Stomach (tissue), 4 donors: ENCODE results near the gene CCR3.

Experiments used
- EP300 ChIP-seq: sonication (generic); formaldehyde crosslinking; IDR thresholded peaks from one replicate; pipeline ENCODE4 v1.6.1; 2017; ENCODE audit warnings: antibody characterized with exemption
- POLR2A ChIP-seq, 4 donors: fragments of 450-650 bp; IDR thresholded peaks; one replicate each; pipeline ENCODE4 v1.6.1; 2016; ENCODE audit warnings: antibody characterized with exemption in 4 of 4, control low read depth in 2 of 4, mild to moderate bottlenecking in 1 of 4, moderate library complexity in 1 of 4
- POLR2AphosphoS5 ChIP-seq, 3 donors: sonication (generic); formaldehyde crosslinking; IDR thresholded peaks; one replicate each; pipeline ENCODE4 v1.6.1; 2016; ENCODE audit warnings: antibody characterized with exemption in 3 of 3
- TF ChIP-seq, protein P1 (sequence below), 7 experiments: fragments of 450-650 bp in 4 of 7; fragments of 200-600 bp in 3 of 7; sonication (generic) in 3 of 7; IDR thresholded peaks; one replicate each; pipeline ENCODE4 v1.5.1; 2016 to 2019; ENCODE audit warnings: antibody characterized with exemption in 7 of 7, control low read depth in 2 of 7, mild to moderate bottlenecking in 1 of 7

DNA sequence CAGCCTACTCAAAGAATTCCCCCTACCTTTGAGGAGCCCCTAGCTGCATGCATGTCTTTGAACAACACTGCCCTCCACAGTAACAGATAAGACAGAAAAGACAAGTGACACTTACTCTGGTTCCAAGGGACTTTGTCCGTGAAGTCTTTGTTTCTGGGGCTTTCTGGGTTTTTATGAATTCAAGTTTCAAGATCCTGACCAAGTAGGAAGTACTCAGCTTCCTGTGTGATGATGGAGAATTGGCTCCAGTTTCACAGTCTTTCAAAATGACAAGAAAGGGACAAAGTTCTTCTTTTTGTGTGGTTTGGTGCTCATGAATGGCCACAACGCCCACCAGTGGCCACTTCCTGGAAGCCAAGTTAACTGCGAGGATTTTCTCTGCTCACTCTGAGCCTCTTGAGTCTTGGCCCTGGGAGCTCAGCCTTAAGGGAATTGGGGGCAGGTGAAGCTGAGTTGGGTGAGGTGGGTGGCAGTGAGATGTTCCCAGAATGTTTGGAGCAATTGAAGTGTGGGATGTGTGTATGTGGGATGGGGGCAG is 34.0 kb upstream of the CCR3 start, which contains the start of gene CCR1:
- TF ChIP-seq, protein P1, sequence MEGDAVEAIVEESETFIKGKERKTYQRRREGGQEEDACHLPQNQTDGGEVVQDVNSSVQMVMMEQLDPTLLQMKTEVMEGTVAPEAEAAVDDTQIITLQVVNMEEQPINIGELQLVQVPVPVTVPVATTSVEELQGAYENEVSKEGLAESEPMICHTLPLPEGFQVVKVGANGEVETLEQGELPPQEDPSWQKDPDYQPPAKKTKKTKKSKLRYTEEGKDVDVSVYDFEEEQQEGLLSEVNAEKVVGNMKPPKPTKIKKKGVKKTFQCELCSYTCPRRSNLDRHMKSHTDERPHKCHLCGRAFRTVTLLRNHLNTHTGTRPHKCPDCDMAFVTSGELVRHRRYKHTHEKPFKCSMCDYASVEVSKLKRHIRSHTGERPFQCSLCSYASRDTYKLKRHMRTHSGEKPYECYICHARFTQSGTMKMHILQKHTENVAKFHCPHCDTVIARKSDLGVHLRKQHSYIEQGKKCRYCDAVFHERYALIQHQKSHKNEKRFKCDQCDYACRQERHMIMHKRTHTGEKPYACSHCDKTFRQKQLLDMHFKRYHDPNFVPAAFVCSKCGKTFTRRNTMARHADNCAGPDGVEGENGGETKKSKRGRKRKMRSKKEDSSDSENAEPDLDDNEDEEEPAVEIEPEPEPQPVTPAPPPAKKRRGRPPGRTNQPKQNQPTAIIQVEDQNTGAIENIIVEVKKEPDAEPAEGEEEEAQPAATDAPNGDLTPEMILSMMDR (IDR thresholded peaks at IDR 0.05) = peak in 3 of 7 experiments; percentile 11 to 30 (median 24)
- no peak for TF ChIP-seq POLR2AphosphoS5 (IDR thresholded peaks at IDR 0.05)
- no peak for TF ChIP-seq EP300
- no peak for TF ChIP-seq POLR2A (IDR thresholded peaks at IDR 0.05)
